ENCODE measurements around the gene RPAIN. TPM values are rescaled to one million over a fixed set of nuclear protein-coding genes. Genes with fewer than 3 reads are reported as not detected.

The RPAIN gene
- total RNA-seq, 2 donors from 2014 or later, result 69.3 to 87.8 TPM

GRCh38 chr17:5443728-5444127, 23.7 kb downstream of the RPAIN start:
- H3K9me3 Mint-ChIP-seq, result no peaks in the 10 kb centered on the region
- no peak for TF ChIP-seq CTCF (conservative IDR thresholded peaks at IDR 0.05)
- H3K4me1 Mint-ChIP-seq, result peaks cover 4% of the 10 kb centered on the region
- H3K9ac ChIP-seq (ENCODE audit: extremely low read depth, low read length, poor library complexity, severe bottlenecking), result no peak overlapping the region
- no peaks in the 10 kb centered on the region for H3K27me3 ChIP-seq (ENCODE audit: control insufficient read depth, insufficient read depth, low read length, poor library complexity, severe bottlenecking)
- no peaks in the 10 kb centered on the region for H3K4me1 ChIP-seq (ENCODE audit: control insufficient read depth, insufficient read depth, low read length)
- H3K4me3 ChIP-seq (ENCODE audit: low read length), result no peak overlapping the region
- H3K36me3 ChIP-seq (ENCODE audit: control insufficient read depth, insufficient read depth, low read length), result peaks cover 41% of the 10 kb centered on the region
- no peaks in the 10 kb centered on the region for H3K27me3 Mint-ChIP-seq (ENCODE audit: insufficient read depth)
- H3K9me3 ChIP-seq (ENCODE audit: control insufficient read depth, low read length), result no peaks in the 10 kb centered on the region
- peaks cover 46% of the 10 kb centered on the region for H3K36me3 Mint-ChIP-seq (ENCODE audit: low read depth)
- no peak overlapping the region for H3K27ac Mint-ChIP-seq
- no peak overlapping the region for H3K4me3 Mint-ChIP-seq
- H3K27ac ChIP-seq (ENCODE audit: low read depth, low read length), result no peak overlapping the region
- WGBS, 2 experiments (ENCODE audit: insufficient coverage in 1 of 2, insufficient read length in 1 of 2), result 91 to 94% methylated on average over 4 to 6 of the region's 6 CpGs
- no peak for DNase-seq

- Mint-ChIP-seq H3K4me3 (no peak overlapping the region), H3K27ac (no peak overlapping the region), H3K4me1 (peaks cover 4% of the 10 kb centered on the region), H3K27me3 (ENCODE audit: insufficient read depth) (no peaks in the 10 kb centered on the region), H3K36me3 (ENCODE audit: low read depth) (peaks cover 50% of the 10 kb centered on the region), H3K9me3 (no peaks in the 10 kb centered on the region)
- Histone ChIP-seq H3K27me3 (ENCODE audit: control insufficient read depth, insufficient read depth, low read length, poor library complexity, severe bottlenecking) (no peaks in the 10 kb centered on the region), H3K4me3 (ENCODE audit: low read length) (no peak overlapping the region), H3K36me3 (ENCODE audit: control insufficient read depth, insufficient read depth, low read length) (peaks cover 46% of the 10 kb centered on the region), H3K4me1 (ENCODE audit: control insufficient read depth, insufficient read depth, low read length) (no peaks in the 10 kb centered on the region), H3K27ac (ENCODE audit: low read depth, low read length) (no peak overlapping the region), H3K9me3 (ENCODE audit: control insufficient read depth, low read length) (no peaks in the 10 kb centered on the region), H3K9ac (ENCODE audit: extremely low read depth, low read length, poor library complexity, severe bottlenecking) (no peak overlapping the region)
- TF ChIP-seq CTCF (conservative IDR thresholded peaks at IDR 0.05), result no peak
- no peak for DNase-seq
- WGBS, 2 experiments (ENCODE audit: insufficient coverage in 1 of 2, insufficient read length in 1 of 2), result 97% methylated on average over 19 to 22 of the region's 22 CpGs
Observed at GRCh38 chr17:5444209-5444608, 24.2 kb downstream of the RPAIN start.

- DNase-seq, result no peak
- H3K36me3 ChIP-seq (ENCODE audit: control insufficient read depth, insufficient read depth, low read length), result peaks cover 68% of the 10 kb centered on the region
Observed at GRCh38 chr17:5446786-5447185, 26.8 kb downstream of the RPAIN start.

More at GRCh38 chr17:5446786-5447185, 26.8 kb downstream of the RPAIN start:
- H3K9ac ChIP-seq (ENCODE audit: extremely low read depth, low read length, poor library complexity, severe bottlenecking), result no peak overlapping the region
- Mint-ChIP-seq H3K4me1 (no peaks in the 10 kb centered on the region), H3K9me3 (no peaks in the 10 kb centered on the region), H3K4me3 (no peak overlapping the region), H3K36me3 (ENCODE audit: low read depth) (peaks cover 65% of the 10 kb centered on the region), H3K27me3 (ENCODE audit: insufficient read depth) (no peaks in the 10 kb centered on the region), H3K27ac (no peak overlapping the region)
- H3K9me3 ChIP-seq (ENCODE audit: control insufficient read depth, low read length), result no peaks in the 10 kb centered on the region
- TF ChIP-seq CTCF (conservative IDR thresholded peaks at IDR 0.05), result no peak
- H3K27ac ChIP-seq (ENCODE audit: low read depth, low read length), result no peak overlapping the region
- 89 to 93% methylated on average over 5 to 8 of the region's 8 CpGs for WGBS, 2 experiments (ENCODE audit: insufficient coverage in 1 of 2, insufficient read length in 1 of 2)
- no peaks in the 10 kb centered on the region for H3K4me1 ChIP-seq (ENCODE audit: control insufficient read depth, insufficient read depth, low read length)
- H3K4me3 ChIP-seq (ENCODE audit: low read length), result no peak overlapping the region
- no peaks in the 10 kb centered on the region for H3K27me3 ChIP-seq (ENCODE audit: control insufficient read depth, insufficient read depth, low read length, poor library complexity, severe bottlenecking)

Data from endodermal cell (in vitro differentiated cells).